Gastrocnemius medialis (tissue), 4 donors: Measurements from ENCODE around the gene NODAL. TPM values are rescaled to one million over a fixed set of nuclear protein-coding genes. Genes with fewer than 3 reads are reported as not detected.

Experiments used
- ATAC-seq, 2 donors: fragments of 150-250 bp; one replicate each; pipeline ENCODE4 v1.9.1; 2016
- DNase-seq, 2 donors: peaks; one replicate each; pipeline ENCODE4 v3.0.0-alpha.2; 2019
- H3K27ac ChIP-seq, 4 donors: fragments of 200-600 bp; sonication (generic); 1 replicate in 1 of 4; 2 replicates in 3 of 4; pipeline ENCODE4 v1.5.1; 2016 to 2018; ENCODE audit warnings: mild to moderate bottlenecking in 2 of 4, moderate library complexity in 1 of 4
- H3K27me3 ChIP-seq, 3 donors: fragments of 200-600 bp; sonication (generic) in 2 of 3; 1 replicate in 1 of 3; 2 replicates in 2 of 3; pipeline versions ENCODE4 v1.5.1 to v1.6.0; 2016 to 2019; ENCODE audit warnings: mild to moderate bottlenecking in 1 of 3, moderate library complexity in 1 of 3
- H3K36me3 ChIP-seq, 2 donors: fragments of 200-600 bp; sonication (generic) in 1 of 2; one replicate each; pipeline ENCODE4 v1.5.1; 2017 to 2018
- H3K4me1 ChIP-seq, 2 donors: fragments of 200-600 bp; sonication (generic) in 1 of 2; one replicate each; pipeline ENCODE4 v1.5.1; 2016 to 2017; ENCODE audit warnings: mild to moderate bottlenecking in 2 of 2
- H3K4me3 ChIP-seq, 4 donors: fragments of 200-600 bp; sonication (generic) in 3 of 4; 1 replicate in 1 of 4; 2 replicates in 3 of 4; pipeline ENCODE4 v1.5.1; 2016 to 2019; ENCODE audit warnings: mild to moderate bottlenecking in 2 of 4
- H3K9me3 ChIP-seq, 3 donors: fragments of 200-600 bp; sonication (generic) in 2 of 3; 1 replicate in 1 of 3; 2 replicates in 2 of 3; pipeline ENCODE4 v1.5.1; 2016 to 2019
- POLR2A ChIP-seq, 2 donors: fragments of 450-650 bp; IDR thresholded peaks; one replicate each; pipeline ENCODE4 v1.6.1; 2017; ENCODE audit warnings: antibody characterized with exemption in 2 of 2, mild to moderate bottlenecking in 2 of 2, moderate library complexity in 2 of 2
- in situ Hi-C, 4 donors: fragments of 200-750 bp; cut with MboI; loops; one replicate each; pipeline versions ENCODE4 v1.15.0 to v1.8.0; 2017; ENCODE audit warnings: low sequenced_read_pairs in 4 of 4
- intact Hi-C: fragments of 100-400 bp; cut with DNase I; formaldehyde crosslinking; loops from one replicate; pipeline ENCODE4 v1.15.1; 2023; ENCODE audit warnings: low total_unique reads
- total RNA-seq, 4 donors: library from RNA; depleted of rRNA; stranded (reverse); fragments of >200 nt; gene quantifications; one replicate each; pipeline versions ENCODE4 v1.1.0 to v1.2.3, GENCODE V29; 2016
- TF ChIP-seq, protein P1 (sequence below), 5 experiments: fragments of 450-650 bp in 3 of 5; fragments of 200-600 bp in 2 of 5; sonication (generic) in 2 of 5; IDR thresholded peaks in 4 of 5; conservative IDR thresholded peaks in 1 of 5; 1 replicate in 4 of 5; 2 replicates in 1 of 5; pipeline ENCODE4 v1.5.1; 2016 to 2019; ENCODE audit warnings: antibody characterized with exemption in 5 of 5, mild to moderate bottlenecking in 3 of 5, moderate library complexity in 3 of 5

Gene NODAL
- total RNA-seq, 4 donors from 2014 or later: not detected

DNA sequence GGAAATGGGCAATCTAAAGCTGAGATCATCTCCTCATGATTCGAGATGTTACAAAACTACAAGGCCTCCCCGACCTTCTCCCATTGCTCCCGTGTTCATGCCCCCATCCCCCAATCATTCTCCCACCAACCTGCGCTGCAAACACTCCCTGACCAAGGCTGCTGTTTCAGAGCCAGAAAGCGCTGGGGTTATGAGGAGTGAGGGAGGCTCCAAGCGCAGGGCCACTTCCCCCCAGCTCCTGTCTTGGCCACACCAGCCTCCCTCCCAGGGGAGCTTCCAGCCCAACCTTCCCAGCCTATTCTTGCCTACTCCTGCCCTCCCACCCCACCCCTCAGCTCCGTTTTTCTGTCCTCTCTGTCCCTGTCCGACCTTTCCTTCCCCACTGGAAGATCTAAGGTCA lies 14.7 kb upstream of the NODAL start:
- TF ChIP-seq POLR2A (IDR thresholded peaks at IDR 0.05): no peak
- TF ChIP-seq, protein P1, sequence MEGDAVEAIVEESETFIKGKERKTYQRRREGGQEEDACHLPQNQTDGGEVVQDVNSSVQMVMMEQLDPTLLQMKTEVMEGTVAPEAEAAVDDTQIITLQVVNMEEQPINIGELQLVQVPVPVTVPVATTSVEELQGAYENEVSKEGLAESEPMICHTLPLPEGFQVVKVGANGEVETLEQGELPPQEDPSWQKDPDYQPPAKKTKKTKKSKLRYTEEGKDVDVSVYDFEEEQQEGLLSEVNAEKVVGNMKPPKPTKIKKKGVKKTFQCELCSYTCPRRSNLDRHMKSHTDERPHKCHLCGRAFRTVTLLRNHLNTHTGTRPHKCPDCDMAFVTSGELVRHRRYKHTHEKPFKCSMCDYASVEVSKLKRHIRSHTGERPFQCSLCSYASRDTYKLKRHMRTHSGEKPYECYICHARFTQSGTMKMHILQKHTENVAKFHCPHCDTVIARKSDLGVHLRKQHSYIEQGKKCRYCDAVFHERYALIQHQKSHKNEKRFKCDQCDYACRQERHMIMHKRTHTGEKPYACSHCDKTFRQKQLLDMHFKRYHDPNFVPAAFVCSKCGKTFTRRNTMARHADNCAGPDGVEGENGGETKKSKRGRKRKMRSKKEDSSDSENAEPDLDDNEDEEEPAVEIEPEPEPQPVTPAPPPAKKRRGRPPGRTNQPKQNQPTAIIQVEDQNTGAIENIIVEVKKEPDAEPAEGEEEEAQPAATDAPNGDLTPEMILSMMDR (IDR thresholded peaks at IDR 0.05 in 4 of 5, conservative IDR thresholded peaks at IDR 0.05 in 1 of 5): no peak
- Histone ChIP-seq H3K4me1 (peaks cover 4 to 10% of the 10 kb centered on the region in 2 donors), H3K36me3 (no peaks in the 10 kb centered on the region), H3K4me3 (no peak overlapping the region), H3K27ac (no peak overlapping the region), H3K27me3 (no peaks in the 10 kb centered on the region), H3K9me3 (no peaks in the 10 kb centered on the region)
- in situ Hi-C loops: loop anchor here in 1 of 4 donors (25.0 kb wide), 1 partner anchor 306 kb away; no protein-coding TSS in a partner anchor
- DNase-seq (no peak), ATAC-seq (no peak)
- intact Hi-C loops: loop anchor here (10.0 kb wide), 1 partner anchor 429 kb away; the partner anchor contains the start of gene PCBD1

DNA sequence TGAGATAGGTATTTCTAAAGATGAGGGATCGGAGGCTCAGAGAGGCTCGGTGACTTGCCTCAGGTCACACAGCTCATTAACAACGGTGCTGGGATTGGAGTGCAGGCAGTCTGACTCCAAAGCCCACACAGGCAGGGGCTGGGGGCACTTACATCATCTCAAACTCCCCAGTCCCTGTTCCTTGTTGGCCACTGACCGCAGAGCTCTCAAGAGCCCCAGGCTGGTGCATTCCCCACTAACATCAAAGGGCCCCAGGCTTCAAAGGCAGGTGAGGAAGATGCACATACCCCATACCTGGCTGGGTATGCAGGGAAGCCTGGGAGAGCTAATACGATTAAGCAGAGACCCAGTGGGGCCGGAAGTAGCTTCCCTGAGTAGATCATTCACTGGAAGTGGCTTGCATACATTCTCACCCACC lies 13.7 kb upstream of the NODAL start:
- no peak for ATAC-seq
- DNase-seq: no peak

DNA sequence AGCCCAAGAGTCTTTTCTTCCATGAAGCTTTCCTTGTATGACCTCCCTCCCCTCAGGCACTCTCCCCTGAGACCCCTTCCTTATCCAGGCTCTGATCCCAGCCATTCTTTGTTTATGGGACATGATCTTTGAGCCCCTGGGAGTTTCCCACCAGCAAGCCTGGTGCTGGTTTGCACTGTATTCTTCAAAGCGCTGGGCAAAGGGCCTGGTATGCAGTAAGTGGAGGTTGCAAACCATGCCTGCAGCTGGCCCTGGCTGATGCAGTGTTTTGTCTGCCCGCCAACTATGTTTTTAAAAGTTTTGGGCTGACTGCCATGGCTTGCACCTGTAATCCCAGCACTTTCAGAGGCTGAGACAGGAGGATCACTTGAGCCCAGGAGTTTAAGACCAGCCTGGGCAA lies 6.8 kb upstream of the NODAL start:
- ATAC-seq (no peak), DNase-seq (no peak)
- intact Hi-C loops: no loop called here
- Histone ChIP-seq H3K27ac (no peak overlapping the region), H3K27me3 (no peaks in the 10 kb centered on the region), H3K9me3 (no peaks in the 10 kb centered on the region), H3K4me1 (peaks cover 5 to 11% of the 10 kb centered on the region in 2 donors), H3K36me3 (no peaks in the 10 kb centered on the region), H3K4me3 (no peak overlapping the region)
- in situ Hi-C loops: loop anchor here in 1 of 4 donors (25.0 kb wide), 1 partner anchor 314 kb away; no protein-coding TSS in a partner anchor
- TF ChIP-seq, protein P1 (IDR thresholded peaks at IDR 0.05 in 4 of 5, conservative IDR thresholded peaks at IDR 0.05 in 1 of 5): no peak
- TF ChIP-seq POLR2A (IDR thresholded peaks at IDR 0.05): no peak

More for the DNA sequence above, 13.7 kb upstream of the NODAL start:
- in situ Hi-C loops (loop anchor here in 1 of 4 donors (25.0 kb wide), 1 partner anchor 307 kb away; no protein-coding TSS in a partner anchor), intact Hi-C loops (loop anchor here (10.0 kb wide), 1 partner anchor 430 kb away; the partner anchor contains the start of gene PCBD1)
- H3K4me1 ChIP-seq: peaks cover 4 to 10% of the 10 kb centered on the region in 2 donors
- no peak overlapping the region for H3K27ac ChIP-seq
- no peaks in the 10 kb centered on the region for H3K27me3 ChIP-seq
- H3K36me3 ChIP-seq: no peaks in the 10 kb centered on the region
- no peaks in the 10 kb centered on the region for H3K9me3 ChIP-seq
- H3K4me3 ChIP-seq: no peak overlapping the region
- TF ChIP-seq, protein P1 (IDR thresholded peaks at IDR 0.05 in 4 of 5, conservative IDR thresholded peaks at IDR 0.05 in 1 of 5): no peak
- no peak for TF ChIP-seq POLR2A (IDR thresholded peaks at IDR 0.05)

DNA sequence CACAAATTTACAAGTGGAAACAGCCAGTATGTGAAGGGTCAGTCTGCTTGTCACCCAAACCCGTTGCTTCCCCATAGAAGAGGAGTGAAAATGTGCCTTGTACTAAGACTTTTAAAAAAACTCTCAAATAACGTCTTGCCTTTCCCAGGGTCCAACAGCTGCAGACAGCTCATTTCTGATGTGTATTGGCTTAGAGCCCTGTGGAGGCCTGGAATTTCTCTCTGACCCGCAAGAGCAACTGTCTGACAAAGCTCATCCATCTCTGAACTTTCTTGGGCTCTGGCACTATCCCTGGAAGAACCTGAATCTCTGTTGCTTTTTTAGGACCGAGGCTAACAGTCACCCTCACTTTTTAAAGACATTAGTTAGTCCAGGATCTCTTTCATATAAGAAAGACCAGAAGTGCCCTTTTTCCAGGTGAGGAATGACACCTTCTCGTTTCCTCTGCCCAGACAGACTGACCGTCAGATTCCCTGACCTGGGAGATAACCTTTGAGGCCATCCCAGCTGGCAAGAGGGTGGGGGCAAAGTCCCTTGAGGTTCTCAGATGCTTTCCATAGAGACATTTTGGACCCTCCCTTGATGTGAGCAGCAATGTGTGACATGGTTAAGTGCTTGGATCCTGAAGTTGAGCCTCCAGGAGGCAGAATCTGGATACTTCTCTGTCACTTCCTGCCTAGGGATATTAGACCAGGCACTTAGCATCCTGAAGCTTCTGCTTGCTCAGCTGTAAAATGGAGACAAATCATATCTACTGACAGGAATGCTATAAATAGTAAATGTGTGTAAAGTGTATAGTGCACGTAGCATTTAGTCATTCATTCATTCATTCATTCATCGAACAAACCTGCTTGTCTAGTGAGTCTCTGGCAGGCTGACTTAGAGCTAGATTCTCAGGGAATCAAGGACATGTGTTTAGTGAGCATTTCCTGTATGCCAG lies 4.5 kb upstream of the NODAL start:
- in situ Hi-C loops (loop anchor here in 1 of 4 donors (25.0 kb wide), 1 partner anchor 316 kb away; no protein-coding TSS in a partner anchor), intact Hi-C loops (no loop called here)
- no peak overlapping the region for H3K27ac ChIP-seq
- H3K9me3 ChIP-seq: no peaks in the 10 kb centered on the region
- ATAC-seq: peak in 1 of 2 donors; percentile 12
- no peaks in the 10 kb centered on the region for H3K36me3 ChIP-seq
- peaks cover 7 to 15% (median 10%) of the 10 kb centered on the region in 3 donors for H3K27me3 ChIP-seq
- no peak for DNase-seq
- H3K4me1 ChIP-seq: peaks cover 5 to 14% of the 10 kb centered on the region in 2 donors
- TF ChIP-seq, protein P1 (IDR thresholded peaks at IDR 0.05 in 4 of 5, conservative IDR thresholded peaks at IDR 0.05 in 1 of 5): no peak
- no peak for TF ChIP-seq POLR2A (IDR thresholded peaks at IDR 0.05)
- no peak overlapping the region for H3K4me3 ChIP-seq
